Upper lobe of left lung (tissue), 6 donors: ENCODE results near the gene RPA1. TPM values are rescaled to one million over a fixed set of nuclear protein-coding genes. Genes with fewer than 3 reads are reported as not detected.
"Not testable (repeated sequence)": the region's sequence is repeated elsewhere in the genome, so short reads cannot be mapped to it uniquely, and the experiment has no call there.

Experiments used
- ATAC-seq, 2 donors: fragments of 200-7000 bp; cut with Tn5 transposase; one replicate each; pipeline ENCODE4 v1.9.1; 2022; ENCODE audit warnings: mild to moderate bottlenecking in 2 of 2, moderate library complexity in 2 of 2; ENCODE audit not compliant: low FRiP score in 2 of 2
- DNase-seq, 2 donors: peaks; one replicate each; pipeline ENCODE4 v3.0.0-alpha.2; 2019 to 2020
- H3K27ac ChIP-seq, 4 donors: fragments of 200-600 bp; sonication (generic); one replicate each; pipeline ENCODE4 v1.5.1; 2016 to 2019
- H3K27me3 ChIP-seq, 4 donors: fragments of 200-600 bp; sonication (generic); one replicate each; pipeline ENCODE4 v1.5.1; 2017 to 2019
- H3K36me3 ChIP-seq, 4 donors: fragments of 200-600 bp; sonication (generic); one replicate each; pipeline ENCODE4 v1.5.1; 2016 to 2019
- H3K4me1 ChIP-seq, 4 donors: fragments of 200-600 bp; sonication (generic); one replicate each; pipeline ENCODE4 v1.5.1; 2018 to 2019
- H3K4me3 ChIP-seq, 4 donors: fragments of 200-600 bp; sonication (generic); one replicate each; pipeline ENCODE4 v1.5.1; 2017 to 2019; ENCODE audit warnings: mild to moderate bottlenecking in 2 of 4, moderate library complexity in 1 of 4
- H3K9me3 ChIP-seq, 4 donors: fragments of 200-600 bp; sonication (generic); one replicate each; pipeline ENCODE4 v1.5.1; 2018 to 2019
- EP300 ChIP-seq, 4 donors: sonication (generic); formaldehyde crosslinking; IDR thresholded peaks; one replicate each; pipeline ENCODE4 v1.5.1; 2017; ENCODE audit warnings: antibody characterized with exemption in 4 of 4, control low read depth in 2 of 4
- POLR2A ChIP-seq, 4 donors: fragments of 450-650 bp; IDR thresholded peaks; one replicate each; pipeline ENCODE4 v1.5.1; 2016 to 2017; ENCODE audit warnings: antibody characterized with exemption in 4 of 4, mild to moderate bottlenecking in 2 of 4
- POLR2AphosphoS5 ChIP-seq, 2 donors: sonication (generic); formaldehyde crosslinking; IDR thresholded peaks; one replicate each; pipeline ENCODE4 v1.5.1; 2017; ENCODE audit warnings: antibody characterized with exemption in 2 of 2
- WGBS, 2 donors: methylation state at CpG; one replicate each; pipeline ENCODE4 v1.1.5; 2017 to 2018; 5-methylcytosine and 5-hydroxymethylcytosine counted together
- total RNA-seq, 6 donors: library from RNA; depleted of rRNA in 4 of 6; stranded (reverse); fragments of >200 nt in 4 of 6; gene quantifications; one replicate each; pipeline versions ENCODE4 v1.1.0 to v1.2.1, GENCODE V29; 2016 to 2021
- TF ChIP-seq, protein P1 (sequence below), 6 experiments: fragments of 450-650 bp in 4 of 6; fragments of 200-600 bp in 2 of 6; sonication (generic) in 2 of 6; IDR thresholded peaks; one replicate each; pipeline ENCODE4 v1.5.1; 2016 to 2019; ENCODE audit warnings: antibody characterized with exemption in 6 of 6
- donor health status: DM: no; HTN: no; CAD: no; lungs with moderate emphysema.
- donor health status: DM: no; HTN: yes; CAD: no; lungs with severe emphysema.

Gene RPA1
- total RNA-seq, 6 donors from 2014 or later, result 14.1 to 82.3 (median 24.8) TPM

DNA sequence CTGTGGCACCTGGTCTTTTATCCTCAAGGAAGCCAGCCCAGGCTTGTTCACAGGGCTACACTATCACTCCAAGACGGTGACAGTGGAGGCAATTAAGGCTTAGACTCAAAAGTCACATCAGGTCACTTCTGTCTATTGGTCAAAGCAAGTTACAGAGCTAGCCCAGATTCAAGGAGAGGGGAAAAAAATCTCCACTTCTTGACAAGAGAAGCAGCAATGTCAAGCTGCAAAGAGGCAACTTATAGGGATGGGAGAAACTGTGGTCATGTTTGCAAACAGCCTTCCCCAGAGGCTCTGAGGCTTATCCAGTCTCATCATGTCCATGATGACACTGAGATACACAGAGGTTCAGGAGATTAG lies 36.4 kb upstream of the RPA1 start:
- ATAC-seq (no peak), DNase-seq (no peak)
- TF ChIP-seq EP300 (IDR thresholded peaks at IDR 0.05) (no peak), POLR2AphosphoS5 (IDR thresholded peaks at IDR 0.05) (no peak)
- TF ChIP-seq, protein P1, sequence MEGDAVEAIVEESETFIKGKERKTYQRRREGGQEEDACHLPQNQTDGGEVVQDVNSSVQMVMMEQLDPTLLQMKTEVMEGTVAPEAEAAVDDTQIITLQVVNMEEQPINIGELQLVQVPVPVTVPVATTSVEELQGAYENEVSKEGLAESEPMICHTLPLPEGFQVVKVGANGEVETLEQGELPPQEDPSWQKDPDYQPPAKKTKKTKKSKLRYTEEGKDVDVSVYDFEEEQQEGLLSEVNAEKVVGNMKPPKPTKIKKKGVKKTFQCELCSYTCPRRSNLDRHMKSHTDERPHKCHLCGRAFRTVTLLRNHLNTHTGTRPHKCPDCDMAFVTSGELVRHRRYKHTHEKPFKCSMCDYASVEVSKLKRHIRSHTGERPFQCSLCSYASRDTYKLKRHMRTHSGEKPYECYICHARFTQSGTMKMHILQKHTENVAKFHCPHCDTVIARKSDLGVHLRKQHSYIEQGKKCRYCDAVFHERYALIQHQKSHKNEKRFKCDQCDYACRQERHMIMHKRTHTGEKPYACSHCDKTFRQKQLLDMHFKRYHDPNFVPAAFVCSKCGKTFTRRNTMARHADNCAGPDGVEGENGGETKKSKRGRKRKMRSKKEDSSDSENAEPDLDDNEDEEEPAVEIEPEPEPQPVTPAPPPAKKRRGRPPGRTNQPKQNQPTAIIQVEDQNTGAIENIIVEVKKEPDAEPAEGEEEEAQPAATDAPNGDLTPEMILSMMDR (IDR thresholded peaks at IDR 0.05), result no peak
- Histone ChIP-seq H3K4me1 (peaks cover 0 to 3% (median 0%) of the 10 kb centered on the region in 4 donors), H3K9me3 (no peaks in the 10 kb centered on the region), H3K36me3 (no peaks in the 10 kb centered on the region), H3K27me3 (no peaks in the 10 kb centered on the region), H3K27ac (no peak overlapping the region), H3K4me3 (no peak overlapping the region)
- 69 to 95% methylated on average over 1 of the region's 1 CpG for WGBS, 2 donors

DNA sequence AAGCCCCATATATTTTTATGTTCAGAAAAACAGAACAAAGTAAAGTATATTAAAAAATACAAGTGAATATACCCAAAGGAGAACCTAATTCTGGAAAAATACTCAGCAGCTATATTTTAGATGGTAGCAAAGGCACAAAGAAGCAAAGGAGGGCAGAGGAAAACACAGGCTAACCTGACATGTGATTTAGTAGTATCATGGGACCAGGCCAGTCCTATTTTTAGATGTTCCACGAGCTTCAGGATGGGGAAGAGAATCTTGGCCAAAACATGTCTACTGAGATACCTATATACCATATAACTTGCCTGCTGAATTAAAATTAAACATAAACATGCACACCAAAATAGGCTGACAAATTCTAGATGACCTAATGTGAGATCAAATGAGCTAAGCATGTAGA lies 33.0 kb upstream of the RPA1 start:
- peaks cover 0 to 3% (median 0%) of the 10 kb centered on the region in 4 donors for H3K4me1 ChIP-seq
- ATAC-seq (no peak), DNase-seq (no peak)
- 14 to 17% methylated on average over 1 of the region's 1 CpG for WGBS, 2 donors
- no peaks in the 10 kb centered on the region for H3K27me3 ChIP-seq
- peak overlapping the region in 2 of 4 donors; percentile 50 to 54 for H3K27ac ChIP-seq
- H3K4me3 ChIP-seq, result no peak overlapping the region
- H3K9me3 ChIP-seq, result no peaks in the 10 kb centered on the region
- peaks cover 5 to 16% (median 12%) of the 10 kb centered on the region in 4 donors for H3K36me3 ChIP-seq
- TF ChIP-seq EP300 (IDR thresholded peaks at IDR 0.05), result peak in 1 of 4 donors; percentile 9
- TF ChIP-seq, protein P1 (IDR thresholded peaks at IDR 0.05), result no peak

DNA sequence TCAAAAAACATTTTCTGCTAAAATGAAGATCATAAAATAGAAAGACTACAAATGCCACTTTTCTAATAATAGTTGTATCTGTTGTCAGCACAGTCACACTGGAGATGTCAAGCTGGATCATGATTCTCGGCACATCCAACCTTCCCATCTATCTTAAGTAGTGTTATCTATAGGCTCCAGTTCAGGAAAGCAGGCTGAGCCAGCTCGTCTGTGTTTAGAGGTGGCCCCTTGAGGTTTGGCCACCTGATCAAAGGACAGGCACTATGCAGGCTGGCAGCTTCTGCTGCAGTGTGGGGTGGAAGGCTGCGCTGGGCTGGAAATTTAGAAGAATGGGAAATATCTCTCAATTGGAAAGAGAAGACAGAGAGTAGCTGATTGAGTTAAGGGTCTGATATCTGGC lies 32.5 kb upstream of the RPA1 start:
- Histone ChIP-seq H3K9me3 (no peaks in the 10 kb centered on the region), H3K27me3 (no peaks in the 10 kb centered on the region), H3K27ac (peak overlapping the region in 1 of 4 donors; percentile 54), H3K4me1 (peaks cover 0 to 3% (median 0%) of the 10 kb centered on the region in 4 donors), H3K4me3 (no peak overlapping the region), H3K36me3 (peaks cover 5 to 16% (median 12%) of the 10 kb centered on the region in 4 donors)
- WGBS, 2 donors, result 80 to 90% methylated on average over 3 of the region's 3 CpGs
- TF ChIP-seq POLR2AphosphoS5 (IDR thresholded peaks at IDR 0.05) (no peak), POLR2A (IDR thresholded peaks at IDR 0.05) (no peak)
- ATAC-seq (no peak), DNase-seq (no peak)

DNA sequence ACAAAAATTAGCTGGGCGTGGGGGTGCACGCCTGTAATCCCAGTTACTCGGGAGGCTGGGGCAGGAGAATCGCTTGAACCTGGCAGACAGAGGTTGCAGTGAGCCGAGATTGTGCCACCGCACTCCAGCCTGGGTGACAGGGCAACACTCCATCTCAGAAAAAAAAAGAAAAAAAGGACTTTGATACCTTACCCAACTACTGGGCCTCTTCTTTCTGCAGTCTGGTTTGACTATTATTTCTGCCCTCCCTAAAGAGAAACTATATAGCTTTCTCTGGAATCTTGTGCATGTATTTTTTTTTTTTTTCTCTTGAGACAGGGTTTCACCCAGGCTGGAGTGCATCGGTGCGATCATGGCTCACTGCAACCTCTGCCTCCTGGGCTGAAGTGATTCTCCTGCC lies 32.0 kb upstream of the RPA1 start:
- not testable (repeated sequence) for H3K9me3 ChIP-seq, DNase-seq, H3K4me1 ChIP-seq, H3K4me3 ChIP-seq, H3K27me3 ChIP-seq, H3K27ac ChIP-seq, ATAC-seq
- peaks cover 5 to 20% (median 13%) of the 10 kb centered on the region in 4 donors for H3K36me3 ChIP-seq
- 93 to 95% methylated on average over 8 of the region's 8 CpGs for WGBS, 2 donors

DNA sequence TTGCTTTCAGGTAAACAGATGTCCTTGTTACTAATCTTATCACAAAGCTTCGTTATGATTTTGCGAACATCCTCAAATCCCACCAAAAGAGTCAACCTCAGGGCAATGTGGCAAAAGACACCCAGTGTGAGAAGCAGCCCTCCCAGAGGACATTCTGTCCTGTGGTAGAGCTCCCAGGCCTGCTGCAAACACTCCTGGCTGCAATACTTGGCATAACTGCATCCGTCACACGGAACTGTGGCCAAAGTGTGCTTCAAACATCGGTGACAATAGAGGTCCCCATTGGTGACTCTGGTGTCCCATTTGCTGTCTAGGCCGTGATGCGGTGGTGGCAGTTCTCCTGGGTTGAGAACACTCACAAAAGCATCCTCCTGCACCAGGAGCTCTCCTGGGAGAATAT lies 29.6 kb upstream of the RPA1 start:
- DNase-seq, result no peak
- H3K9me3 ChIP-seq, result no peaks in the 10 kb centered on the region
- no peak overlapping the region for H3K27ac ChIP-seq
- TF ChIP-seq POLR2AphosphoS5 (IDR thresholded peaks at IDR 0.05), result no peak
- no peaks in the 10 kb centered on the region for H3K27me3 ChIP-seq
- ATAC-seq, result no peak
- H3K4me3 ChIP-seq, result no peak overlapping the region
- 93 to 97% methylated on average over 7 of the region's 7 CpGs for WGBS, 2 donors
- peaks cover 9 to 31% (median 19%) of the 10 kb centered on the region in 4 donors for H3K36me3 ChIP-seq
- H3K4me1 ChIP-seq, result peaks cover 0 to 3% (median 0%) of the 10 kb centered on the region in 4 donors

DNA sequence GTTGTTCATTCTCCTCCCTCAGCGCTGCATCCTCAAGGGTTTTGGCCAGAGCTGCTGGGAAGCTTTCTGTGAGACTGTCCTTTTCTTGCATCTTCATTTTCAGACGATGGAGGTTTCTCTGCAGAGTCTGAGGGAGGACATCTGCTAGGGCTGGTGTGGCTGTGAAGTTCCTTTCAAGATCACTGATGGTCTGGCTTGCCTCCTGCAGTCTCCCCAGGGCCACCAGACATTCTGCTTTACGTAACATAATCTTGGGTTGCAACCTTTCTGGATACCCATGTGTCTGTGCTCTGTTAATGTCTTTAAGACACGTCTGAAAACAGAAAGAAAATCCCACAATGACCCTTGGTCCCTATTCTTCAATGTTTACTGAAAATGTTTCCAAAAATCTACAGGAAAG lies 29.1 kb upstream of the RPA1 start:
- Histone ChIP-seq H3K9me3 (no peaks in the 10 kb centered on the region), H3K27me3 (no peaks in the 10 kb centered on the region), H3K36me3 (peaks cover 9 to 31% (median 19%) of the 10 kb centered on the region in 4 donors), H3K4me1 (peaks cover 0 to 3% (median 0%) of the 10 kb centered on the region in 4 donors), H3K4me3 (no peak overlapping the region), H3K27ac (no peak overlapping the region)
- no peak for DNase-seq
- WGBS, 2 donors, result 70 to 93% methylated on average over 4 of the region's 4 CpGs
- TF ChIP-seq, protein P1 (IDR thresholded peaks at IDR 0.05), result no peak
- no peak for TF ChIP-seq POLR2A (IDR thresholded peaks at IDR 0.05)
- TF ChIP-seq POLR2AphosphoS5 (IDR thresholded peaks at IDR 0.05), result no peak
- TF ChIP-seq EP300 (IDR thresholded peaks at IDR 0.05), result no peak
- no peak for ATAC-seq
